Activated T-cell treated with anti-CD3 and anti-CD28 coated beads, Interleukin-2, amount 50 U/mL, for 24 hours (primary cell): ENCODE measurements around the gene PDCD1.

Source experiments
- DNase-seq: peaks from one replicate; pipeline ENCODE4 v3.0.0-alpha.2; 2020
- H3K27ac Mint-ChIP-seq: 2 replicates; pipeline ENCODE4 v1.8.0; 2020; ENCODE audit warnings: mild to moderate bottlenecking, mixed read lengths
- H3K27me3 Mint-ChIP-seq: 2 replicates; pipeline ENCODE4 v1.8.0; 2020; ENCODE audit warnings: mixed read lengths
- H3K36me3 Mint-ChIP-seq: 2 replicates; pipeline ENCODE4 v1.8.0; 2020; ENCODE audit warnings: low read depth, mixed read lengths
- H3K4me1 Mint-ChIP-seq: 2 replicates; pipeline ENCODE4 v1.8.0; 2020; ENCODE audit warnings: low read depth, mixed read lengths
- H3K4me3 Mint-ChIP-seq: 2 replicates; pipeline ENCODE4 v1.8.0; 2020; ENCODE audit warnings: mild to moderate bottlenecking, moderate library complexity, mixed read lengths
- H3K9me3 Mint-ChIP-seq: 2 replicates; pipeline ENCODE4 v1.8.0; 2020; ENCODE audit warnings: mixed read lengths

PDCD1 gene

GRCh38 chr2:241848761-241849615, 9.7 kb downstream of the PDCD1 start:
- H3K36me3 Mint-ChIP-seq = peaks cover 39% of the 10 kb centered on the region

GRCh38 chr2:241846406-241846805, 12.3 kb downstream of the PDCD1 start:
- peak overlapping the region; percentile 92 for H3K27ac Mint-ChIP-seq
- peak overlapping the region; percentile 69 for H3K4me3 Mint-ChIP-seq

More at GRCh38 chr2:241848761-241849615, 9.7 kb downstream of the PDCD1 start:
- H3K27me3 Mint-ChIP-seq = no peaks in the 10 kb centered on the region
- no peak for DNase-seq
- H3K4me3 Mint-ChIP-seq = no peak overlapping the region
- no peak overlapping the region for H3K27ac Mint-ChIP-seq
- H3K9me3 Mint-ChIP-seq = no peaks in the 10 kb centered on the region
- peaks cover 29% of the 10 kb centered on the region for H3K4me1 Mint-ChIP-seq

GRCh38 chr2:241844831-241845578, 13.7 kb downstream of the PDCD1 start:
- peaks cover 7% of the 10 kb centered on the region for H3K36me3 Mint-ChIP-seq
- no peaks in the 10 kb centered on the region for H3K27me3 Mint-ChIP-seq
- H3K4me3 Mint-ChIP-seq = peak overlapping the region; percentile 69
- peak; percentile 37 for DNase-seq
- peaks cover 38% of the 10 kb centered on the region for H3K4me1 Mint-ChIP-seq
- peak overlapping the region; percentile 92 for H3K27ac Mint-ChIP-seq
- no peaks in the 10 kb centered on the region for H3K9me3 Mint-ChIP-seq

More at GRCh38 chr2:241846406-241846805, 12.3 kb downstream of the PDCD1 start:
- DNase-seq = no peak
- no peaks in the 10 kb centered on the region for H3K27me3 Mint-ChIP-seq
- H3K36me3 Mint-ChIP-seq = peaks cover 19% of the 10 kb centered on the region
- H3K4me1 Mint-ChIP-seq = peaks cover 38% of the 10 kb centered on the region
- H3K9me3 Mint-ChIP-seq = no peaks in the 10 kb centered on the region

- Mint-ChIP-seq H3K27me3 (no peaks in the 10 kb centered on the region), H3K27ac (peak overlapping the region; percentile 92), H3K36me3 (peaks cover 7% of the 10 kb centered on the region), H3K4me3 (peak overlapping the region; percentile 69), H3K9me3 (no peaks in the 10 kb centered on the region), H3K4me1 (peaks cover 38% of the 10 kb centered on the region)
- DNase-seq = peak; percentile 90
These were observed 14.5 kb downstream of the PDCD1 start for GRCh38 chr2:241844066-241844728.

- DNase-seq = no peak
- Mint-ChIP-seq H3K9me3 (no peaks in the 10 kb centered on the region), H3K27me3 (peaks cover 2% of the 10 kb centered on the region)
These were observed 15.2 kb downstream of the PDCD1 start for GRCh38 chr2:241843321-241844065.

GRCh38 chr2:241842620-241843211, 16.0 kb downstream of the PDCD1 start:
- Mint-ChIP-seq H3K27me3 (peaks cover 2% of the 10 kb centered on the region), H3K4me1 (peaks cover 37% of the 10 kb centered on the region), H3K36me3 (peaks cover 4% of the 10 kb centered on the region), H3K4me3 (peak overlapping the region; percentile 62), H3K9me3 (no peaks in the 10 kb centered on the region), H3K27ac (peak overlapping the region; percentile 83)
- peak; percentile 68 for DNase-seq

More at GRCh38 chr2:241843321-241844065, 15.2 kb downstream of the PDCD1 start:
- peaks cover 4% of the 10 kb centered on the region for H3K36me3 Mint-ChIP-seq
- H3K4me1 Mint-ChIP-seq = peaks cover 37% of the 10 kb centered on the region
- peak overlapping the region; percentile 83 for H3K27ac Mint-ChIP-seq
- peak overlapping the region; percentile 62 for H3K4me3 Mint-ChIP-seq

GRCh38 chr2:241842067-241842415, 16.7 kb downstream of the PDCD1 start:
- peaks cover 2% of the 10 kb centered on the region for H3K27me3 Mint-ChIP-seq
- no peak for DNase-seq
- H3K27ac Mint-ChIP-seq = no peak overlapping the region
- H3K9me3 Mint-ChIP-seq = no peaks in the 10 kb centered on the region
- H3K36me3 Mint-ChIP-seq = peaks cover 4% of the 10 kb centered on the region
- H3K4me3 Mint-ChIP-seq = no peak overlapping the region
- H3K4me1 Mint-ChIP-seq = peaks cover 37% of the 10 kb centered on the region

GRCh38 chr2:241841181-241842066, 17.3 kb downstream of the PDCD1 start:
- no peak for DNase-seq
- H3K27ac Mint-ChIP-seq = no peak overlapping the region
- H3K4me1 Mint-ChIP-seq = peaks cover 34% of the 10 kb centered on the region
- peaks cover 2% of the 10 kb centered on the region for H3K27me3 Mint-ChIP-seq
- no peaks in the 10 kb centered on the region for H3K9me3 Mint-ChIP-seq
- peaks cover 4% of the 10 kb centered on the region for H3K36me3 Mint-ChIP-seq
- no peak overlapping the region for H3K4me3 Mint-ChIP-seq

- Mint-ChIP-seq H3K27me3 (peaks cover 2% of the 10 kb centered on the region), H3K27ac (no peak overlapping the region), H3K36me3 (no peaks in the 10 kb centered on the region), H3K4me1 (peaks cover 2% of the 10 kb centered on the region), H3K4me3 (no peak overlapping the region), H3K9me3 (peaks cover 1% of the 10 kb centered on the region)
- no peak for DNase-seq
These were observed 21.3 kb downstream of the PDCD1 start for GRCh38 chr2:241837197-241837965.

GRCh38 chr2:241836292-241836691, 22.4 kb downstream of the PDCD1 start:
- Mint-ChIP-seq H3K9me3 (peaks cover 1% of the 10 kb centered on the region), H3K36me3 (no peaks in the 10 kb centered on the region), H3K27me3 (peaks cover 2% of the 10 kb centered on the region), H3K27ac (no peak overlapping the region), H3K4me3 (no peak overlapping the region), H3K4me1 (peaks cover 2% of the 10 kb centered on the region)
- no peak for DNase-seq

- Mint-ChIP-seq H3K9me3 (peaks cover 1% of the 10 kb centered on the region), H3K4me3 (no peak overlapping the region), H3K4me1 (peaks cover 2% of the 10 kb centered on the region), H3K36me3 (no peaks in the 10 kb centered on the region), H3K27me3 (peaks cover 6% of the 10 kb centered on the region), H3K27ac (no peak overlapping the region)
- DNase-seq = no peak
These were observed 23.1 kb downstream of the PDCD1 start for GRCh38 chr2:241835611-241836010.

GRCh38 chr2:241834527-241835210, 24.0 kb downstream of the PDCD1 start:
- peaks cover 6% of the 10 kb centered on the region for H3K27me3 Mint-ChIP-seq
- DNase-seq = no peak
- H3K27ac Mint-ChIP-seq = no peak overlapping the region
- peaks cover 2% of the 10 kb centered on the region for H3K4me1 Mint-ChIP-seq
- peaks cover 1% of the 10 kb centered on the region for H3K9me3 Mint-ChIP-seq
- H3K36me3 Mint-ChIP-seq = no peaks in the 10 kb centered on the region
- no peak overlapping the region for H3K4me3 Mint-ChIP-seq
